HCT116 (cell line): ENCODE measurements around the gene LIPH.

Experiments
- CEBPB ChIP-seq: IDR thresholded peaks from 2 replicates; pipeline ENCODE4 v1.6.1; 2012; ENCODE audit warnings: low read depth
- CTCF ChIP-seq, 3 experiments: fragments of 200-600 bp in 1 of 3; sonication (generic) in 1 of 3; IDR thresholded peaks in 2 of 3; conservative IDR thresholded peaks in 1 of 3; 2 replicates each; pipeline ENCODE4 v1.5.1; 2012 to 2017; ENCODE audit warnings: low read depth in 2 of 3, low read length in 2 of 3, antibody characterized with exemption in 1 of 3, borderline replicate concordance in 1 of 3, control low read depth in 1 of 3, mild to moderate bottlenecking in 1 of 3, mixed read lengths in 1 of 3, mixed run types in 1 of 3, moderate library complexity in 1 of 3; ENCODE audit not compliant: insufficient read depth in 1 of 3
- EZH2 ChIP-seq: fragments of 200-600 bp; sonication (generic); IDR thresholded peaks from 2 replicates; pipeline ENCODE4 v1.6.1; 2017; ENCODE audit warnings: antibody characterized with exemption, mixed run types
- POLR2A ChIP-seq: IDR thresholded peaks from 2 replicates; pipeline ENCODE4 v1.7.0; 2011; ENCODE audit warnings: borderline replicate concordance; ENCODE audit not compliant: insufficient read depth, insufficient read length; ENCODE audit errors: extremely low read depth
- POLR2AphosphoS5 ChIP-seq: IDR thresholded peaks from 2 replicates; pipeline ENCODE4 v1.6.1; 2011; ENCODE audit warnings: mild to moderate bottlenecking, low read depth, low read length, moderate library complexity
- RAD21 ChIP-seq: IDR thresholded peaks from 2 replicates; pipeline ENCODE4 v1.6.1; 2012; ENCODE audit warnings: low read depth, mild to moderate bottlenecking
- SIN3A ChIP-seq: IDR thresholded peaks from 2 replicates; pipeline ENCODE4 v1.6.1; 2012; ENCODE audit warnings: low read depth
- TCF7L2 ChIP-seq: IDR thresholded peaks from 2 replicates; pipeline ENCODE4 v1.7.0; 2011; ENCODE audit warnings: borderline replicate concordance, inconsistent platforms; ENCODE audit not compliant: insufficient read depth, insufficient read length; ENCODE audit errors: extremely low read depth
- YY1 ChIP-seq: IDR thresholded peaks from 2 replicates; pipeline ENCODE4 v1.6.1; 2011; ENCODE audit warnings: low read length, low read depth, moderate library complexity, mild to moderate bottlenecking; ENCODE audit not compliant: insufficient replicate concordance; ENCODE audit errors: extremely low read depth
- ZNF274 ChIP-seq: fragments of 200-500 bp; sonication (Bioruptor generic); IDR thresholded peaks from 2 replicates; pipeline ENCODE4 v1.6.1; 2014; ENCODE audit warnings: mild to moderate bottlenecking, low read depth, low read length, inconsistent platforms
- TF ChIP-seq, protein P1 (sequence below): IDR thresholded peaks from 2 replicates; pipeline ENCODE4 v1.6.1; 2012

- no peak for TF ChIP-seq CEBPB
- no peak for TF ChIP-seq CTCF (IDR thresholded peaks at IDR 0.05 in 2 of 3, conservative IDR thresholded peaks at IDR 0.05 in 1 of 3; ENCODE audit: borderline replicate concordance in 1 of 3, insufficient read depth in 1 of 3, low read depth in 2 of 3, low read length in 2 of 3)
- no peak for TF ChIP-seq ZNF274
- no peak for TF ChIP-seq POLR2A
- no peak for TF ChIP-seq POLR2AphosphoS5
- no peak for TF ChIP-seq EZH2
- TF ChIP-seq TCF7L2 = no peak
- no peak for TF ChIP-seq SIN3A
- no peak for TF ChIP-seq RAD21
- TF ChIP-seq, protein P1, sequence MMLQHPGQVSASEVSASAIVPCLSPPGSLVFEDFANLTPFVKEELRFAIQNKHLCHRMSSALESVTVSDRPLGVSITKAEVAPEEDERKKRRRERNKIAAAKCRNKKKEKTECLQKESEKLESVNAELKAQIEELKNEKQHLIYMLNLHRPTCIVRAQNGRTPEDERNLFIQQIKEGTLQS = no peak
- no peak for TF ChIP-seq YY1
Observed at GRCh38 chr3:185484296-185484695, 68.1 kb downstream of the LIPH start.
